Stimulated activated CD8-positive, alpha-beta memory T cell treated with anti-CD3 and anti-CD28 coated beads, Interleukin-12 subunit alpha, Interleukin-12 subunit beta, amount 100 ng/mL, for 24 hours (primary cell): Measurements from ENCODE around the gene FUZ.

Source experiments
- DNase-seq: peaks from one replicate; pipeline ENCODE4 v3.0.0-alpha.2; 2020; ENCODE audit errors: extremely low read depth

The FUZ gene

DNA sequence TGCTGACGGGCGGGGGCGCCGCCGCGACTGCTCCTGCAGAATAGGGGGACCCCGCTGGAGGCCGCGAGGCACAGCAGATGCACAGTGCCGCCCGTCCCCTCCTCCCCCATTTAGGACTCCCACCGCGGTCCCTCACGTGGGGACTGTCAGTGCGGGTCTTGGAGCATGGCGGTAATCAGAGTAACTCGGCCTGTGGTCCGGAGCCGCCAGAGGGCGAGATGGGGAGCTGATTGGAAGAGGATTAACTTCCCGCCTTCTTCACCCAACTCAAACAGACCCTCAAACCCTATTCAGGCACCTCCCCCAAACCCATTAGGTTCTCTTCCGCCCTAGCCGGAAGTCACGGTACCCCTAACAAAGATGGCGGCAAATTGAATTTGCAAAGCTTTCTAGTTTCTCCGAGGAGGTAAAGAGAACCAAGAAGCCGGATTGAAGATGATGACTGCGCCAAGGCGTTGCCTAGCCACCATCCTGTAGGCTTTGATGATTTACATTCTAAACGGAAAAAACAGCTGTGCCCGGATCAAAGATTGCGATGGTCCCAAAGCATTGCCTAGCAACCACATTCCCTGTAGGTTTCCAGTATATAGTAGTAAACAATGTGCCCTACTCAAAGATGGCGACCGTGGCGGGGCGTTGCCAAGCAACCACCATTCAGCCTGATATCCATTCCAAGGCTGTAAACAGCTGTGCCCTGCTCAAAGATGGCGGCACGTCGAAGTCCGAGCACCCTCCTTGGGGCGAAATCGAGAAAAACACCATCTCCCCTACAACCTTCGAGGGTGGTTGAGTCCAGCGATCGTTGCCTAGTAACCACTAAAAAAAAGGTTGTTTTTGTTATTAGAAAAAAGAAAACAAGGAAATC, at the start of gene FUZ:
FUZ (minus strand) TSS at position 296 of the 865 bp plus-strand sequence; CDS start at position 110, 186 bp downstream.
- DNase-seq: peak; percentile 80

DNA sequence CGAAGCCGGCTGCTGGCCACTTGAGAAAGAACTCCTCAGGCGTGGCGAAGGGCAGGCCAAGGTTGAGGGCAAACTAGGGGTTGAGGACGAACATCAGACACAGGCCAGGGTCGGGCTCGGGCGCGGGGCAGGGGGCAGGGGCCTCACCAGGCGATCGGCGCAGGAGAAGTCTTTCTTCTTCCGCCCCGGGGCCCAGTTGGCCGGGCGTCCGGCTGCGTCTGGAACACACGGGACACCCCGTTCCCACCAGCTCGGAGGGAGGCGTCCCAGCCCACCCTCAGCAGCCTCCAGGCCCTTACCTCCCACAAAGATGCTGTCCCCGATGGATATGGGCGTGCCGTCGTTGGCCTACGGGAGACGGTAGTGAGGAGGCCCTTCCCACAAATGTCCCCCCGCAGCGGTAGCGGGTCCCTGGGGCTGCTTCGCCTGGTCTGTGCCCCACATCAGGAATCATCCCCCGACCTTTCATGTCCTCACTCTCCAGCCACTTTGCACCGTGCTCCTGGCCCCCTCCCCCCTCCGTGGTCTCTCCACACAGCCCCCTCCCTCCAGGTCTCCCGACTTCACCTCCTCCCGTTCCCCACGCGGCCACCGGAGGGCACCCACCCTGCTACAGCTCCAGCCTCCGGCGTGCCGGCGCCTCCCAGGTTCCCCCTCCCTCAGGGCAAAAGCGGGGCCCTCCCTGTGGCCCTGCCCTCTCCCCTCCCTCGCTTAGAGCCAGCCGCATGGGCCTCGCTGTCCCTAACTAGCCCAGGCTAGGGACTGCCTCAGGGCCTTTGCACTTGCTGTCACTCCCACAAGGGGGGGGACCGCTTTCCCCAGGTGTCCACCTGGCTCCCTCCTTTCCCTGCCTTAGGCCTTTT, 49.5 kb upstream of the FUZ start:
- no peak for DNase-seq

- no peak for DNase-seq
Observed at GRCh38 chr19:49861541-49862378, 48.7 kb upstream of the FUZ start.

GRCh38 chr19:49861107-49861506, 48.0 kb upstream of the FUZ start:
- no peak for DNase-seq

GRCh38 chr19:49860336-49861102, 47.4 kb upstream of the FUZ start:
- DNase-seq: no peak

DNA sequence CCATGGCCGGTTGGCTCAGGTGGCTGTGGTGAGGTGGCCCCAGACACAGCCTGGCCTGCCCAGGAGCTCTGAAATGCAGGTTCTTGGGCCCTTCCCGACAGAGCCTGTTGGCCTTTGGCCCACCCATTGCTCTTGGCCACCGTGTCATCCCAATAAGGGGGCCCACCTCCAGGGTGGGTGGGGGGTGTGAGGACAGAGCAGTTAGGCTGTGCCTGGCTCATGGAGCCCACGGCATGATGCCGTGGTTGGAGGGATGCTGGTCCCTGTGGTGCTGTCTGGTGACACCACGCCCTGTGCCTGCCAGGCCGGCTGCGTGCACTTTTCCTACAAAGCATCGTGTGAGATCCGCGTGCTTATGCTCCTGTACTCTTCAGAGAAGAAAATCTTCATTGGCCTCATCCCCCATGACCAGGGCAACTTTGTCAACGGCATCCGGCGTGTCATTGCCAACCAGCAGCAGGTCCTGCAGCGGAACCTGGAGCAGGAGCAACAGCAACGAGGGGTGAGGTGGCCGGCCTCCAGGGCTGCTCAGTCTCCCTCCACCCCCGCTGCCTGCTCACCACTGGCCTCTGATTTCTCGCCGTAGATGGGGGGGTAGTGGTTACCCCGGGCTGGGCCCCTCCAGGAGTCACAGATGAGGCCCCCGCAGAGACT, 46.7 kb upstream of the FUZ start:
- no peak for DNase-seq

DNA sequence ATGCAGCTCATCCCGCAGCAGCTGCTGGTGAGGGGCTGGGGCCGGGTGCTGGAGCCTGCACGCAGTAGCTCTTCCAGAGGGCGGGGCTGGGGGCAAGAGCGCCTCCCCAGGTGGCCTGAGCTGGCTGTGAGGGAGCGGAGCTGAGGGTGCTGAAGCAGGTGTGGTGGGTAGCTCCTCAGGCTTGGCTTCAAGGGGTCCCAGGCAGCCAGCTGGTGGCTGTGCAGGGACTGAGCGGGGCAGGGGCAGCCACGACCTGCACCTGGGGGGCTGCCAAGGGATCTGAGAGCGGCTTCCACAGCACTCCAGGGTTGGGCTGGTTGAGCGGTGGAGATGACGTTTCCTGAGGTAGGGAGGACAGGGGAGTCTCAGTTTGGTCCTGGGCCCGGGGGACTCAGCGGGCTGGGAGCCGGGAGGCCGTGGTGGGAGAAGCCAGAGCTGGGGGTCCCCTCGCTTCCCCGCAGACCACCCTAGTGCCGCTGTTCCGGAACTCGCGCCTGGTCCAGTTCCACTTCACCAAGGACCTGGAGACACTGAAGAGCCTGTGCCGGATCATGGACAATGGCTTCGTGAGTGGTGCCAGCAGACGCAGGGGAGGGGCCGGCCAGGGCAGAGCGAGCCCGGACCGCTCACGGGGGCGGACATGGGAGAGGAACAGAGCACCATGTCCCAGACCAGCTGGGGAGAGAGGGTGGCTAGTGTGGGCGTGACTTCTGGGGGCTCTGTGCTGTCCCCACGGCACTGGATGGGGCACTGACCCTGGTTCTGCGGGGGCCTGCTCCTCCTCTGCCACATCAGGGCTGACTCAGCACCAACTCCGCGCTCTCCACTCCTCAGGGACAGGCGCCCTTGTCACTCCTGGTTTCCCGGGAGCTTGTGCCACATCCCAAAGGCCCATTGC, 45.2 kb upstream of the FUZ start:
- no peak for DNase-seq

- DNase-seq: no peak
Observed at GRCh38 chr19:49857838-49858087, 44.7 kb upstream of the FUZ start.

DNA sequence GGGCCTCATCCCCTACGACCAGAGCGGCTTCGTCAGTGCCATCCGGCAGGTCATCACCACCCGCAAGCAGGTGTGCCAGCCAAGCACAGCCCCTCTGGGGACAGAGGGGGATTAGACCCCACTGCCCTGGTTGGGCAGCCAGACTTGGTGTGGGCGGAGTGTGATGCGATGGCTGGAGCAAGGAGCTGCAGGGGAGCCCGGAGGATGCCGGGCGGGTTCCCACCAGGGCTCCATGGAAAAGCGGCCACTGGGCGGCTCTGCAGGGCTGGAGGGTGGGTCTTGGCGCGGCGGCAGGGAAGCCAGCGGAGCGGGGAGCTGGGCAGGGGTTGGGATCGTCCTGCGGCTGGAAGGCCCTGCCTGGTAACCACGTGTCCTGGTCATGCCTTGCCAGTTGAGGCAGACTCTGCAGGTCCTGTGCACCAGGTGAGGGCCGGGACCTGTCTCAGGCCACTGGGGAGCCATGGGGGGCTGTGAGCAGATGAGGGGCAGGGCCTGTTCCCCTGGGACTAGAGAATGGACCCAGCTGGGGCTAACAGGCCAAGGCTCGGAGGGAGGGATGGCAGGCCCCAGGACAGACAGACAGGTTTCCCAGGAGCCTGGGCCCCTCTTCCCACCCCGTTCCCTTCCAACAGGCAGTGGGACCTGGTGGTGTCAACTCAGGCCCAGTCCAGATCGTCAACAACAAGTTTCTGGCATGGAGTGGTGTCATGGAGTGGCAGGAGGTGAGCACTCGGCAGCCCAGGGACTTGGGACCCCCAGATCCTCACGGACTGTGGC, 44.2 kb upstream of the FUZ start:
- DNase-seq: no peak

GRCh38 chr19:49856574-49857021, 43.5 kb upstream of the FUZ start:
- no peak for DNase-seq

- no peak for DNase-seq
Observed at GRCh38 chr19:49855676-49856573, 42.8 kb upstream of the FUZ start.

GRCh38 chr19:49855277-49855675, 42.2 kb upstream of the FUZ start:
- no peak for DNase-seq

DNA sequence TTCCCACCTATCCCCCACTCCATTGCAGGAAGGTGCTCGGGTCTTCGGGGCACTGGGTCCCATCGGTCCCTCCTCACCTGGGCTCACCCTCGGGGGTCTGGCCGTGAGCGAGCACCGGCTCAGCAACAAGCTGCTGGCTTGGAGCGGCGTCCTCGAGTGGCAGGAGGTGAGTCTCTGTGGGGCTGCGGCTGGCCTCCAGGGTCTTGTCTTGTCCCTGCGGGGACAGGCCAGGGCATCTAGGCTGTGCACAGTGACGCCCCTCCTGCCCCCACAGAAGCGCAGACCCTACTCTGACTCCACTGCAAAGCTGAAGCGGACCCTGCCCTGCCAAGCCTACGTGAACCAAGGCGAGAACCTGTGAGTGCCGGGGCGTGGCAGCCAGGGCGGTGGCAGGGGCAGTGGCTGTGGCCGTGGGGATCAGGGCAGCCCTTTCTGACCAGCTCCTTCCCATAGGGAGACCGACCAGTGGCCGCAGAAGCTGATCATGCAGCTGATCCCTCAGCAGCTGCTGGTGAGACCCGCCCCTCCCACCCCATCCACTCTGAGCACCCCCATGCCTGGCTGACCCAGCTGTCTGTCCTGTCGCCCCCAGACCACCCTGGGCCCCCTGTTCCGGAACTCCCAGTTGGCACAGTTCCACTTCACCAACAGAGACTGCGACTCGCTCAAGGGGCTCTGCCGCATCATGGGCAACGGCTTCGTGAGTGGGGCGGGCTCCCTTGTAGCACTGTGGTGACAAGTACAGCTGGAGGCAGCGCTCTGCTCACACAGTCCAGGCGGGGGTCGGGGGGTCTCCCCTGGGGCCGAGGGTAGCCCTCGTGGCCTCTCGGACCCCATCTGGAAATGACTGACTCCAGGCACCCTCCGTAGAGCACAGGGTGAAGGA, 41.5 kb upstream of the FUZ start:
- DNase-seq: no peak

DNA sequence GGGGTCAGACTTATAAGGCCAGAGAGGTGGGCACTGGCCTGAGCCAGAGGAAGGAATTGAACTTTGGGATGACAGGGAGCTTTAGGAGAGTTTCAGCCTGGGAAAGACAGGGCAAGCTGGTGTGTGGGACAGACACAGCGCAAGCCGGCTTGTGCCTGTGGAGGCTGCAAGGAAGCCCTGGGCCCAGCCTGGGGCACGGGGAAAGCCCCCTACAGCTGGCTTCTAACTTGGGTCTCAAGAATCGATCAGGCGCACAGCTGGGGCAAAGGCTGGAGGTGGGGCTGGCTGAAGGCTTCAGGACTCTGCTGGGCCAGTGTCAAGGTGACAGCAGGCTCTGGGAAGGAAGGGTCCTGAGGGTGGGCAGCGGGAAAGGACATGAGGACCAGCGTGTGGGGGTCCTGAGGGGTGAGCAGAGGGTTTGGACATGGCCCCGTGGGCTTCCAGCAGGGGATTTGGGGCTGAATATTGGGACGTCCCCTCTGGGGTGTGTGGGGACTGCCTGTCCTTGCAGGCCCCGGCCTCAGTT, 40.8 kb upstream of the FUZ start:
- no peak for DNase-seq

DNA sequence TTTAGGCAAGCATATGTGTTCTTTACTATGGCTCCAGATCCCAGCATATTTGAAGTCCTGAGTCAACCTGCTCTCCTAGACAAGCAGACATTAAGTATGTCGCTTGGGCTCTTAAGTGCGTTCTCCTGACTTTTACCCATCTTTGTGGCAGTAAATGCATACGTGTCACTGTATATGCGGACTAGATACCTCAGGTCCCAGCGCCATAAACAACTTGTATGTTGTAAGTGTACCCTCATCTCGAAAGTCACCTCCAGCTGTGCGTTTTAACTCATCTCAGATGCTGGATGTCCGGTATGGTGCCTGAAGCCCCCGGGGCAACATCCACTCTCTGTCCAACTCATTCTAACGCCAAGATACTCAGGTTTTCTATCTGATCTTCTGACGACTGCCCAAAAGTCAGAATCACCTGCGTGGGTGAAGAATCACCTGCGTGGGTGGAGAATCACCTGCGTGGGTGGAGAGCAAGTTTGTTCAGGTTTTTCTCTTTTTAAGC, 39.6 kb upstream of the FUZ start:
- no peak for DNase-seq

- DNase-seq: no peak
Observed at GRCh38 chr19:49851456-49852259, 38.6 kb upstream of the FUZ start.
